Posterior cingulate gyrus (tissue), 11 donors: ENCODE measurements around the gene PARD3.
A peak's percentile ranks its signal among the peaks of the same experiment; 100 is the strongest.
"Not testable (repeated sequence)": the region's sequence is repeated elsewhere in the genome, so short reads cannot be mapped to it uniquely, and the experiment has no call there.

Source experiments
- DNase-seq, 10 donors: peaks; one replicate each; pipeline versions ENCODE4 v3.0.0 to v3.0.0-alpha.2; 2020 to 2021; ENCODE audit warnings: mixed read lengths in 3 of 10
- intact Hi-C: fragments of 100-400 bp; cut with DNase I; formaldehyde crosslinking; loops from one replicate; pipeline ENCODE4 v1.15.1; 2023

PARD3 gene

DNA sequence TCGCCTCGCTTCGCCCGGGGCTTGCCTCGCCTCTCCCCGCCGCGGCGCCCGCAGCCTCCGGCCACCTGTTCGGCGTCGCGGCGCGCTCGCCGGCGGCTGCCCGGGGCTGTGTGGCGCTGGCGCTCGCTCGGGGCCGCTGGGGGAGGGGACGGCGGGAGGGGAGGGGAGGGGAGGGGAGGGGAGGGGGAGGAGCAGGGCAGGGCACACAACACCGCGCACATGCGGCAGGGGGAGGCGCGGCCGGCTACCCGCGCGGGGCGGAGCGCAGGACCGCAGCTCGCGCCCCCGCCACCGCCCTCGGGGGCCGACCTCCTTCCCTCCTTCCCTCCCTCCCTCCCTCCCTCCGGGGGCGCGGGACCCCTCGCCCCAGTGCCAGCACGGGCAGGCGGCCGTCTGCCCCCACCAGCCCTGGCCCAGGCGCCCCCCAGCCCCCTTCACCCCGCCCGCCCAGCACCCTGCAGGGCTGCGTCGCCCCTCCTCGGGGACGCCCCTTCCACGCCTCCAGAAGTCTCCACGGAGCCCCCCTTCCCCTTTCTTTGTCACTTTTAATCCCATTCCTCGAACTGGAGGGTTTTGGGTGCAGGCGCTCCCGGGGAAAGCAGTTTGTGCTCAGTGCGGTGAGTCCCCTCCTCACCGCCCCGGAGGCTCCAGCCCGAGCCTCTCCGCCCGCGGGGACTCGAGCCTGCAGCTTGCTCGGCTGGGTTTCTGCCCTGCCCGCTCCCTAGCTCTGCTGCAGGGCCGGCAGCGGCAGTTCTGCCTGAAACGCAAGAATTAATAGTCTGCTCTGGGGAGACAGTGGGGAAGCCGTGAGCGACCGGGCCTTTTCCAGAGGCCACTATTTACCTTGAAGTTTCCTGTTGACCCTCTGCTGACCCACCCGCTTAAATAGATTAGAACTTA is at the start of gene PARD3:
Gene PARD3 (minus strand): TSS at position 112 of the 900 bp plus-strand sequence. CDS start 301 bp downstream, outside the sequence.
- DNase-seq: peak in 4 of 10 donors; percentile 18 to 76 (median 34)
- intact Hi-C loops: no loop called here

DNA sequence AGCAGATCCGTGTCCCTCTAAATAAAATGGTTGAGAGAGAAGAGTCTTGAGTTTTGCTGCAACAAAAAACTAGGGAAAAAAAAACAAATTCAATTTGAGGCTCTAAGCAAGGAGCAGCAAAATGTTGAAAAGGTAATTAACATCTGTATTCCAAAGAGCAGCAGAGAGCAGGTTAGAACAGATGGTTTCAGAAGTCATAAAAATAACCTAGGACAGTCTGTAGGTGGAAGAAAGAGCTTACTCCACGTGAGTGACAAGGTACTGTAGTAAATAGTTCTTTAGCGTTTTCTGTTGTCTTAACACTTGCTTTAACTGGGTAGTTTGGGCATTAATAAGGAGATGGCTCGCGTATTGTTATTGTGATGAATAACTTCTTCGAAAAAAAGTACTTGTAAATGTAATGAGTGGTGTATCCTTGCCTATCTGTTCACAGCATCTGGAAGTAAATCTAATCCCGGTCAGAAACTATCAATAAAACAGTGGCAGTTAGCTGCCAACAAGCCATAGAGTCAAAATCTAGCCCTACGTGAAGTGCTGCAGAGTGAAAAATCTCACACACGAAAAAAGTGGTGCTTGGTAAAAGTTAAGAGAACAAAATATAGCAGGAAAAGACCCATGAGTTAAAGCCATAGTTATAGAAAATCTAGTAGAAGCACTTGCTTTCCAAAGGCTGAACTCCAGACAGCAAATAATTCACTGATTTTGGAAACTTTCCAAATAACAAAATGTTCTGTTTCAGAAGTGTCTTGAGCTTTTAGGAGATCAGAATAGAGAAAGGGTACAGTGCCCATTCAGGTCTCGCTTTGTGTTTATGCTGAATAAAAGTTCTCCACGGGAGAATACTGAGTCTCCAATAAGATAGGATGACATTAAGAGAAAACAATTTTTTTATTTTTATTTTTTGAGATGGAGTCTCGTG is 49.3 kb upstream of the PARD3 start:
- DNase-seq: no peak
- intact Hi-C loops: no loop called here

DNA sequence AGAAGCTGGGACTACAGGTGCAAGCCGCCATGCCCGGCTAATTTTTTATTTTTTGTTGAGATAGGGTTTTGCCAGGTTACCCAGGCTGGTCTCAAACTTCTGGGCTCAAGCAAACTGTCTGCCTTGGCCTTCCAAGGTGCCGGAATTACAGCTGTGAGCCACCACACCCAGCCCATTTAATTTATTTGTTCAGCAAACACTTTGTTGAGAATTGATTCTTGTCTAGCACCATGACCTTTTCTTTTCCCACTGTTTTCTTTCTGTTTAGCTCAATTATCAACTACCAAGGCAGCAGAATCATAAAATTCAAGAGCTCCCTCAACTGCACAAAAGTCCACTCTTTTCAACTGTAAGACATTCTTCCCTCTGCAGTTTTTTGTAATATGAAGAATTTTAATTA is 47.8 kb upstream of the PARD3 start:
- intact Hi-C loops: no loop called here
- no peak for DNase-seq

DNA sequence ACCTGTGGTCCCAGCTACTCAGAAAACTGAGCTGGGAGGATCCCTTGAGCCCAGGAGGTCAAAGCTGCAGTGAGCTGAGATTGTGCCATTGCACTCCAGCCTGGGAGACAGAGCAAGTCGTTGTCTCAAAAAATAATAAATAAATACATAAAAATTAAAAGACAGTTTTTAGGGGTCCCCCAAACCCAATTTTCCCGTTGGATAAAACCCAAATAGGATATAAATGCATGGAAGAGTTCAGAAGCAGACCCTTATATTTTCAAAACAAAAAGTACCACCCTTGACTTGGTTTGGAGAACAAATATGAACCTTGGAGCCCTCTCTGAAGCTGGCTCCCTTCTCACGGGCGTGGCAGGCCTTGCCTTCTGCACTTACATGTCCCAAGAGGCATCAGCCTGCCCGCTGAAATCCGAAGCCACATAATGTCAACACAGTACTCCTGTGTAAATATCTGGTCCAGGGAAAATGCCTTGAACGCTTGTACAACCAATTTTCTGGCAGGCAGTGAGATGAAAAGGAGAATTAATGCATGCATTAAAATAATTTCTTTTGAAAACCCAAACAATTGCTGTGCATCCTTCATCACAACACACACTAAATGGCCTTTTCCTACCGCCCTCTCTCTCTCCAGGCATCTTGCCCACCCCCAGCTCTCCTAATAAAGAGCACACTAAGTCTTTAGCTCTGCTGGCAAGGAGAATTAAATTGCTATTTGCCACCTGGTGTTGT is 46.4 kb upstream of the PARD3 start:
- intact Hi-C loops: no loop called here
- DNase-seq: no peak

DNA sequence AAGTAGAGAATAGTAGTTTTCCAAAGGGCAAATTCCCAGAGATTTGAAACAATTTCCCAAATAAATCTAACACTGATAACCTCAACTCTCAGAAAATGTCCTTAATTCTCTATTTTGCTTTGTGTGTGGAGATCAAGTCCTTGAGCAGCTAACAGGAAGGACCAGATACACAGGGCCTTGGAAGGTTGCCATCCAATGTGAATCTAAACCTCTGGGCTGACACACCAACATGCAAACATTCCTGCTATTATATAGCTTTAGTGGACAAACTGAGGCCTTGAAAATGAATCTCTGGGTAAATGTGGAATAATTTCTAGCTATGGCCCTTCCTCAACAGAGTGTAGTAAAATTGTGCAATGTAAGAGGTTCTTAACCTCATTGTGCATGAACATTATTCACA is 44.1 kb upstream of the PARD3 start:
- intact Hi-C loops: no loop called here
- DNase-seq: no peak

DNA sequence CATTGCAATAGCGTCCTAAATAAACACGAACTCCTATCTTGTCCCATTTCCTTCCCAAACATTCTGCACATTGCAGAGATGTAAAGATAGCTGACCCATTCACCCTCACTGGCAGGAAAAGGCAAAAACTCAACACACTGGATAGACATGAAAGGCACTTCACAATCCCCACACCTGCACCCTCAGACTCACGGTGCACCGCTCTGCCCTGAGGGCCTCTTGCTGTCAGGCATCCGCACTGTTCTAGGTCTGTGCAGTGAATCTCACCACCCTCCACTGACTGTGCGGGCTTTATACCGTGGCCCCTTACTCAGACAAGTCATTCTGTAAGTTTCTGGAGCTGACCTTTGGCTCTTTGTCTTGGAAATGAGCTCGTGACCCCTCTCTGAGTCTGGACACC is 42.9 kb upstream of the PARD3 start:
- no peak for DNase-seq
- intact Hi-C loops: no loop called here

DNA sequence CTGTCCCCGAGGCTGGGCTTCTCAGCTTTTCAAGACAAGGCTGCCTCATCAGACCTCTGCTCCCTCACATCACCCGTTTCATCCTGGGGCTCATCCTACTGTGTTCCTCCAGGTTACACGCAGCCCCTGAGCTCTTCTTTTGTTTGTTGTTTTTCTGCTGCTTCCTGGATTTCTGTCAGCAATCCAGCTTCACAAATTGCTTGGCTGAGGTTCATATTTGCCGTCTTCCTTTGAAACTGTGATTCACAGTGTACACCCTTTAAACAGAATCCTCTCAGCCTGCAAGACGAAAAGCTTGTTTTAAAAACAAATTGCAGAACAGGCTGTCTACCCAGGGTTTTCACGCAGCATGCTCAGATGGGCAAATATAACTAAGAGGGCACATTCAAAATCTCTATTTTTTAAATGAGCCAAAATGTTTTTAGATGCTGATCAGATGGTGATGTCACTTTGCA is 39.1 kb upstream of the PARD3 start:
- peak in 2 of 10 donors; percentile 12 to 13 for DNase-seq
- intact Hi-C loops: no loop called here

DNA sequence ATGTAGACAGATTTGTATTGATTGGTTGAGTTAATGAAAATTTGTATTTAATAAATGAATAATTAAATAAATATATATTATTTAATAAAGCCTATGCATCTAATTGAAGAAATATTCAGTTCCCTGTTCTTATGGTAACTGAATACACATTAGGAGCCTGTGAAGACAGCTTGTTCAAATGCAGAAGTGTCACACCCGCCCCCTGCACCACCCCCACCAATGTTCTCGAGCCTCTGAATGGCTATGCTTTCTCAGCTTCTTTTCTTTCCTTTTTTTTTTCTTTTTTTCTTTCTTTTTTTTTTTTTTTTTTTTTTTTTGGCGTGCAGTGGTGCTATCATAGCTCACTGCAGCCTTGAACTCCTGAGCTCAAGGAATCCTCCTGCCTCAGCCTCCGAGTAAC is 38.3 kb upstream of the PARD3 start:
- intact Hi-C loops: no loop called here

DNA sequence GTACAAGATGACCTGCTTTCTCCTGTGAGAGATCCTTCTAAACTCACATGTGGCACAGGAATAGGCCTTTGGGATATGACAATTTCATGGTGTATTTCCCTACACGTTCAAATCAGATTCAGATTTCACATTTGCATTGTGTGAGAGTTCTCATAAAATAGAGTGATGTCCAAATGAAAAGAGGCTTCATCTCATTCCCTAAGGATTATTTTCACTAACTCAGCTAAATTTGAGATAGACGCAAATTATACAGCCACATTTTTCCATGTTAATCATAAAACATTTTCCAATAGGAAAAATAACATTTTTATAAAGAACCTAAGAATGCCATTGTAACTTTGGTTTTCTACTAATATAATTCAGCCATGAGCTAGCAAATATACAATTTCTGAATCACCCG is 35.5 kb upstream of the PARD3 start:
- DNase-seq: no peak
- intact Hi-C loops: no loop called here

More for the DNA sequence above, 38.3 kb upstream of the PARD3 start:
- DNase-seq: no peak

DNA sequence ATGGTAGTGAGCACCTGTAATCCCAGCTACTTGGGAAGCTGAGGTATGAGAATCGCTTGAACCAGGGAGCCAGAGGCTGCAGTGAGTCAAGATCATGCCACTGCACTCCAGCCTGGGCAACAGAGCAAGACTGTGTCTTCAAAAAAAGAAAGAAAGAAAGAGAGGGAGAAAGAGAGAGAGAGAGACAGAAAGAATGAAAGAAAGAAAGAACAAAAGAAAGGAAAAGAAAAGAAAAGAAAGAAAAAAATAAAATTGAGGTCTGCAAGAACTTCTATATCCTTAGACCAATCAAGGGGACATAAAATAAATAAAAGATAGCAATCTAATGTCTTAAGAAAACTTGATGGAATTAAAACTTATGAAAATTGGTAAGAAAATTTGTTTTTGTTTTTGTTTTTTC is 34.9 kb upstream of the PARD3 start:
- intact Hi-C loops: no loop called here
- no peak for DNase-seq

DNA sequence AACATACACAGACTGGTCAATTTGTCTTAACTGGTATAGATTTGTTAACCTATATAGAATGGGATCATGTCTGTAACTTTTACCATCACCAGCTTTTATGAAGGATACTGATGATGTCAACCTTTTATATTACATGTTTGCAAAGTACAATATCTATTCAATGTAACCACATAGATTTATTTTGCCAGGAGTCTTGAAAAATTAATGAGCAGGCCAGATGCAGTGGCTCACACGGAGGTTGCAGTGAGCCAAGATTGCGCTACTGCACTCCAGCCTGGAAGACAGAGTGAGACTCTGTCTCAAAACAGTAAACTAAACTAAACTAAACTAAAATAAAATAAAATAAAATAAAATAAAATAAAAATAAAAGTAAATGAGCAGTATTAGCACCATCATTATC is 30.0 kb upstream of the PARD3 start:
- no peak for DNase-seq
- intact Hi-C loops: no loop called here

DNA sequence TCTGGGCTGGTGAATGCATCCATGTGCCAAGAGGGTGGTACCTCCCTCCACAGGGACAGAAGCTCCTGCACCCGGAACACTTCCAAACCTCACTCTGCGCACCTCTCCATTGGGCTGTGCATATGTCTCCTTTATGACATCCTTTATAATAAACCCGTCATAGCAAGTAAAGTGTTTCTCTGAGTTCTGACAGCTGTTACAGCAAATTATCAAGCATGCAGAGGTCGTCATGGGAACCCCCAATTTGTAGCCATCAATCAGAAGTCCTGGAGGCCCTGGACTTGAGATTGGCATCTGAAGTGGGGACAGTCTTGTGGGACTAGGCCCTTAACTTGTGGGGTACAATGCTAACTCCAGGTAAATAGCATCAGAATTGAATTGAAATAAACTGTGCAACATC is 29.4 kb upstream of the PARD3 start:
- intact Hi-C loops: no loop called here
- no peak for DNase-seq

DNA sequence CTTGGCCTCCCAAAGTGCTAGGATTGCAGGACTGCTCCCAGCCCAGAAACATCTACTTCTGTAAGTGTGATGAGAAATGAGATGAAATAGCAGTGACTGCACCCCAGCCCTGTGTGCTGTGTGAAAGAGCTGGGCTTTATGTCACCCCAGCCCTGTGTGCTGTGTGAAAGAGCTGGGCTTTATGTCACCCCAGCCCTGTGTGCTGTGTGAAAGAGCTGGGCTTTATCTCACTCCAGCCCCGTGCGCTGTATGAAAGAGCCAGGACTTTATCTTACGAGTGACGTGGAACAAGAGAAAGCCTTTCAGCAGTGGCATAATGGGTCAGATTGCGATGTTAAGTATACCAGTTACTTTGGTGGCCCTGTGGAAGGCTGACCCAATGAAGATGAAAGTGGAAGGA is 28.4 kb upstream of the PARD3 start:
- DNase-seq, intact Hi-C loops: not testable (repeated sequence)

DNA sequence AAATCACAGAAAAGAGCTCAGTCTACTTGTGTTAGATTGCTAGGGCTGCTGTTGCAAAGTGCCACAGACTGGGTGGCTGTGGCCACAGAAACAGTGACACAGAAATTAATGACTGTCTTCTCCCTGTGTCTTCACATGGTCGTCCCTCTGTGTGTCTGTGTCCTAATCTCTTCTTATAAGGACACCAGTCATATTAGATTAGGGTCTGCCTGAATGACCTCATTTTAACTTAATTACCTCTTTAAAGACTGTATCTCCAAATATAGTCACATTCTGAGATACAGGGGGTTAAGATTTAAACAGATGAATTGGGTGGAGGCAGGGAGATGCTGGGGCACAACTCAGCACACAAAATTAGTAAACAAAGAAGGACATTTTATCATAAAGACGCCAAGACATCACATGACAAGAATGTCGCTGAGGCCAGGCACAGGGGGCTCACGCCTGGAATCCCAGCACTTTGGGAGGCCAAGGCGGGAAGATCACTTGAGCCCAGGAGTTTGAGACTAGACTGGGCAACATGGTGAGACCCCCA is 23.3 kb upstream of the PARD3 start:
- DNase-seq: no peak
- intact Hi-C loops: no loop called here

DNA sequence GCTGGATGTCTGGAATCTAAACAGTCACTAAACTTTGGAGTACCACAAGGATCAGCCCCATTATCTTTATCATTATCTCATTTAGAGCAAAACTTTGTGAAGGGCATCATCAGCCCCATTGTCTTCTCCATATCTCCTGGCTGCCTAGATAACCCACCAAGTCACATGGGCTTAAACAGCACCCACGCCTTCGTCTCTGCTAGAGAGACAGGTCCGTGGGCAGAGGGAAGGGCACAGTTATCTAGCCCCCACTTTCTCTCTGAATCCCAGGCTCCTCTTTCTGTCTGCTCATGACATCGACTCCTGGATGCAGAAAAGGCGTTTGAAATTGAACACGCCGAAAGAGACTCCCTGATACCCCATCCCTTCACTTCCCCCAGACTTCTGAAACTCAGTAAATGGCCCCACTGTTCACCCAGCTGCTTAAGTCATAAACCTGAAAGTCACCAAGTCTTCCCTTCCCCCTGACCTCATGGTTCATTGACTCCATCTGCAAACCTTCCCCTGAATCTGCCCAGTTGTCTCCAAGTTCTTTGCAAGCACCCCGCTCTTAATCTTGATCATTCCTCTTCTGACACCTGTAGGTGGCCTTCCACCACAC is 20.9 kb upstream of the PARD3 start:
- DNase-seq: no peak
- intact Hi-C loops: no loop called here

DNA sequence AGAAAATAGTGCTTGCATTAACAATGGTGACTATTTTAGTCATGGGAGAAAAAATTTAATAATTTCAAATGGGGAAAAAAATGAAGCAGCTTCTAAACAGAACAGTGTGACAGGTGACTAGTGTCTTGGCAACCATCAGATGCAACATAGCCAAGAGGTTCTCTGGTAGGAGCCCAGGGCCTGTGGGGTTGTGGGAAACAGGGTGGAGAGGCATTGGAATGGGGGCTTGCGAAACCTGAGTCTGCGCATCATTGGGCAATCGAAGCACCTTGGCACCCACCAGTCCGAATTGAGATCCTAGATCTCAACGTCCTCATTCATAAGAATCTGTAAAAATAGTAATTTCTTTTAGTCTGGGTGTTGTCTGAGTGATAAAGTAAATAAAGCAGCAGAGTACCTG is 19.2 kb upstream of the PARD3 start:
- no peak for DNase-seq
- intact Hi-C loops: no loop called here

DNA sequence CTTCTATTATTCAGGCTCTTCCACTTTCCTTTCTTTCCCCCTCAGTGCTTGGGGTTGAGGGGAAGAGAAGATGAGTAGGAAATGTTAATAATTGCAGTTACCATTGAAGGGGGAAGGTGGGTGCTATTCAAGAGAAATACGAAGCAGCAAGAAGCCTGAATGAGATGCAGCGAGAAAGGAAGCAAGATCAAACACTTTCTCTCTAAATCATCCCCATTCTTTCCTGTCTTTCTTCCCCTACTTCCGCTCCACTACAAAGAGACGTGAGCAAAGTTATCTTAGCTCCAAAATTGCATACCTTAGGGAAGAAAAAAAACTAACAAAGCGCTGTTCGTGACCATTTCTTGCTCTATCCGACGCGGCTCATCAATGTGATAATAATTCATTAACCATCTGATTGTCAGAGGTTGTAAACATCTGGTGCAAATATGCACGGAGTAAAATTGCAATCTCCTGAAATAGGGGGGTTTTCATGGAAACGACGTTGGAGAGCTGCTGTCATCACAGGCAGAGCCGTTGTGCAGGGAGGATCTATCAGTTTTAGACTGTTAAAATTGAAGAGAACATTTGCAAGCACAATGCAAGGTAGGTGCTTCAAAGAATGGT is 15.2 kb upstream of the PARD3 start:
- intact Hi-C loops: no loop called here
- no peak for DNase-seq

DNA sequence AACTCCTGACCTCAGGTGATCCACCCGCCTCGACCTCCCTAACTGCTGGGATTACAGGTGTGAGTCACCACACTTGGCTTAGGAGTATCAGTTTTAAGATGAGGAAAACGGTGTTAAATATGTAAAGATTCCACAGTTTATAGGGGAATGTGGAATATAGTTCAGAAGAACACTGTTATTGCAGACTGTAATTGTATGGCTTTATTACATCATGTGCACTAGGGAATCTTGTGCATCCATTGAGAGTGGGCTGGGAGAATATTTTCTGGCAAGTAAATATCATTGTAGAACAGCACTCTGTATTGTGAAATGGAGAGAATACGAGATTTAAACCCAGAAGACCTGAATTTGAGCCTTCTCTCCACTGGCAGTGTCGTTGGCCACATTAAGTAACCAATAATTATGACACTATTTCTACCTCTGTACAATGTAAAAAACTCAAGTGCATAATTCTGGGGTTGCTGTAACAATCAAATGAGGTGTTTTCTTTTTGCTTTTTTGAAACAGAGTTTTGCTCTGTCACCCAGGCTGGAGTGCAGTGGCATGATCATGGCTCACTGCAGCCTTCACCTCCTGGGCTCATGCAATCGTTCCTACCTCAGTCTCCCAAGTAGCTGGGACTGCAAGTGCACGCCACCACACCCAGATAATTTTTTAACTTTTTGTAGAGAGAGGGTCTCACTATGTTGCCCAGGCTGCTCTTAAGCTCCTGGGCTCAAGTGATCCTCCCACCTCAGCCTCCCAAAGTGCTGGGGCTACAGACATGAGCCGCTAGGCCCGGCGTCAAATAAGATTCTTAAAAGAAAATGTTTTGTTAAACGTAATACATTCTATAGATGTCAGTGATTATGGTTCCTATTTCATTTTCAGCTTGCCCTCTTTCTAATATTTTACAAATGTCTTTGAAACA is 12.0 kb upstream of the PARD3 start:
- DNase-seq: no peak
- intact Hi-C loops: no loop called here

DNA sequence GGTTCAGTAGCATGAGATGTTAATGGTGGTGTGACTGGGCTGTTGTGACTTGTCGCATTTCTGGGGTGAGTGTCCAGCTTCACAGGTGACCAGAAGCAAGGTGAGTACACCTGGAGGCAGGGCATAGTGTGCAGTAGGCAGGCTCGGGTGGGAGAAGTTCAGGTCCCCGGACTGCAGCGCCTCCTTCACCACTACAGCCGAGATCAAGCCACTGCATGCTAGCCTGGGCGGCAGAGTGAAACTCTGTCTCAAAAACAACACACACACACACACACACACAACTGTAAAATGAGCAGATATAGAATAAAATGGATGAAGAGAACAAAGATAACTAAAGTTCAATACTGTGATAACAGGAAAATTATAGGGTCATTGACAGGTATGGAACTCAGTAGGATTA is 11.1 kb upstream of the PARD3 start:
- intact Hi-C loops: no loop called here
- no peak for DNase-seq
